ENCODE measurements around the gene TRMT61A.
"Not testable (repeated sequence)": the region's sequence is repeated elsewhere in the genome, so short reads cannot be mapped to it uniquely, and the experiment has no call there.

Gene TRMT61A

DNA sequence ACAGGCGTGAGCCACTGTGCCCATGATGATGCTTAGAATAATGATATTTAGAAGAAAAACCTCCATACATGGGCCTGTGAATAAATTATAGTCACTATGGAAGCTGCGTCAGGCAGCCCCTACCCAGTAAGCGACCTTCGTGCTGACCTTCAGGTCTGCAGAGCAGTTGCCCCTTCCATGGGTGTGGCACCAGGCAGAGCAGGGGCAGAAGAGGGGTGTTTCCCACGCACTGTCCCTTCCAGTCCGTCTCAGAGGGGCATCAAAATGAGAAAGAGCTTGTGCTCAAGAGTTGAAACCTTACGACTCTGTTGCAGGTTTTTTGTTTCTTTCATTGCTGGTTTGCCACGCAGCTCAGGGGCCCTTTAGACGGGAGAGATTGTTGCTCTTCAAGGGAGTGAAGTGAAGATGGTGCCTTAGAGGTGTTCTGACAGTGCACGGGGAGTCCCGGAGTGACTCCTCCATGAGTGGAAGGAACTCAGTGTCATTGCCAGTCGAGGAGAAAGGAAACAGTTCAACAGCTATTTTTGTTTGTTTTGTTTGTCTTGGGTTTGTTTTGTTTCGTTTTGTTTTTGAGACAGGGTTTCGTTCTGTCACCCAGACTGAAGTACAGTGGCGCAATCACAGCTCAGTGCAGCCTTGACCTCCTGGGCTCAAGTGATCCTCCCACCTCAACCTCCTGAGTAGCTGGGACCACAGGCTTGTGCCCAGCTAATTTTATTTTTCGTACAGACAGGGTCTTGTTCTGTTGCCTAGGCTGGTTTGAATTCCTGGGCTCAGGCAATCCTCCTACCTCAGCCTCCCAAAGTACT is 20.3 kb upstream of the TRMT61A start:
- DNase-seq (ENCODE audit: low read depth) = no peak
- TF ChIP-seq, protein P1, sequence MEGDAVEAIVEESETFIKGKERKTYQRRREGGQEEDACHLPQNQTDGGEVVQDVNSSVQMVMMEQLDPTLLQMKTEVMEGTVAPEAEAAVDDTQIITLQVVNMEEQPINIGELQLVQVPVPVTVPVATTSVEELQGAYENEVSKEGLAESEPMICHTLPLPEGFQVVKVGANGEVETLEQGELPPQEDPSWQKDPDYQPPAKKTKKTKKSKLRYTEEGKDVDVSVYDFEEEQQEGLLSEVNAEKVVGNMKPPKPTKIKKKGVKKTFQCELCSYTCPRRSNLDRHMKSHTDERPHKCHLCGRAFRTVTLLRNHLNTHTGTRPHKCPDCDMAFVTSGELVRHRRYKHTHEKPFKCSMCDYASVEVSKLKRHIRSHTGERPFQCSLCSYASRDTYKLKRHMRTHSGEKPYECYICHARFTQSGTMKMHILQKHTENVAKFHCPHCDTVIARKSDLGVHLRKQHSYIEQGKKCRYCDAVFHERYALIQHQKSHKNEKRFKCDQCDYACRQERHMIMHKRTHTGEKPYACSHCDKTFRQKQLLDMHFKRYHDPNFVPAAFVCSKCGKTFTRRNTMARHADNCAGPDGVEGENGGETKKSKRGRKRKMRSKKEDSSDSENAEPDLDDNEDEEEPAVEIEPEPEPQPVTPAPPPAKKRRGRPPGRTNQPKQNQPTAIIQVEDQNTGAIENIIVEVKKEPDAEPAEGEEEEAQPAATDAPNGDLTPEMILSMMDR (conservative IDR thresholded peaks at IDR 0.05; ENCODE audit: low read depth, low read length) = no peak
- H3K4me3 ChIP-seq (ENCODE audit: low read depth, low read length) = no peak overlapping the region

DNA sequence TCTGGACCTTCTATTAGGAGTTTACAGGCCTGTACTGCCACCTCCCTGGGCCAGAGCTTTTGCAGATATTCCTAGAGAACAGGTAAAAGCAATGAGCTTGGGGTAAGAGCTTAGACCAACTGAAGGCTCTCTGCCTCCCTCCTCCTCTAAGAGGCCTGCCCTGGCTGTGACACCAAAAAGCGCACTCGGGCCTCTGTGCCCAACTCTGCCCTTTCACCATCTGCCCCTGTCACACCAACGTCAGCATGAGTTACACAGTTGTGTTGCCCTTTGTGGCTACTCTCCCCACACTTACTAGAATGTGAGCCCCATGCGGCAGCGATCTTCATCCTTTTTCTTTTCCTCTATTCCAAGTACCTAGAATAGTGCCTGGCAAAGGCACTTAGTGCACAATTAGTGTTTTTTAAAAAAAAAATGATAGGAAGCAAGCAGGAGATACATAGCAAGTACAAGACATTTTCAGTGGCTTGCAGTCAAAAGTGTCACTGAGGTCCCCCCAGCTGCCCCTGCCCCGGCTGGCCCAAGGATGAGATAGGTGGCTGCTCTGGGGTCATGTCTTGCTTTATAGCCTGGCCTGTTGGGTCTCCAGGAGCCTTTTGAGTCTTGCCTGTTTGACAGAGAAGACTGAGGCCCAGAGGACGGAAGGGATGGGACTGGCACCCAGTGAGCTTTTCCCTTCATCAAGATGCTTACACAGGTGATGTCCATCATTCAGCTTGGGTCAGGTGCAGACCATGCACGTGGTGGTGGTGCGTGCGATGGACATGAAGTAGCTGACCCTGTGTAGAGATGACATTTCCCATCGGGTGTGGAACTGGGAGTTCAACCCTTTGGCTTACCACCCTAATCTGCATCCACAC is 18.9 kb upstream of the TRMT61A start:
- DNase-seq (ENCODE audit: low read depth) = no peak
- no peak overlapping the region for H3K4me3 ChIP-seq (ENCODE audit: low read depth, low read length)
- TF ChIP-seq, protein P1 (conservative IDR thresholded peaks at IDR 0.05; ENCODE audit: low read depth, low read length) = no peak

DNA sequence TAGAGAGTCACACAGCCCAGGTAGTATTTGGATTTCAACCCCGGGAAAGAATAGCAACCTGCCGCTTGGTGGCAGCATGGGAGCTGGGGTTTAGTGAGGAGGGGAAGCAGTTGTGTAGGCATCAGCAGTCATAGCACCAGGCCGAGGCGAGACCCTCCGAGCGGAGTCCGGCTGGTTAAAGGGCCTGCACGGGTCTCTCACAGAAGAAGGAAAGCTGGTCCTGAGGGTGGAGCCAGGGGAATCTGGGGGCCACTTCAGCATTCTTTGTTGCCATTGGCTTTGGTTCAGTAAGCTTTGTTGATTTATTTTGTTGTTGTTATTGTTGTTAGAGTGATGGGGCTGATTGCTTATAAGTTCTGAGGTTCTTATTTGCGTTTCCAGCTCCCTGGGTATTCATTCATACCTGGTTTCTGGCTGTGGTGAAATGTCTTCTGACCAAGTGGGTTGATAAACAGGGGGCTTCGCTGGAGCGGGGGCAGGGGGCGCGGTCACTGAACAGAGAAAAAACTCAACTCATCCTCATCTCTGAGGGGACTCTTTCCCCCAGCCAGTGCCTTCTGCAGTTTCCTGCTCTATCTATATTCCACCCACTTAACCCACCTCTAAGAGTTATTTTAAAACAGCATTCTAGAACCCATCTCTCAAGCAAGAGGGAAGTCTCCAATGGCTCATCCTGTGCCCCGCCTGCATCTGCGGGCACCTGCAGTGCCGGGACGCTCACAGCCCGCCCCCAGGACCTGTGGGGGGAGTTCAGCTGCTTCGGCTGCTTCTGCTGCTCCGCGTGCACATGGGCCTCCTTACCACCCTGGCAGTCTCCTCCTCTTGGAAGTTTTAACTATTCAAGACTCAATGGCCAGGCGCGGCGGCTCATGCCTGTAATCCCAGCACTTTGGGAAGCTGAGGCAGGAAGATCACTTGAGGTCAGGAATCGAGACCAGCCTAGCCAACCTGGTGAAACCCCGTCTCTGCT is 18.0 kb upstream of the TRMT61A start:
- no peak for DNase-seq (ENCODE audit: low read depth)
- TF ChIP-seq, protein P1 (conservative IDR thresholded peaks at IDR 0.05; ENCODE audit: low read depth, low read length) = no peak
- no peak overlapping the region for H3K4me3 ChIP-seq (ENCODE audit: low read depth, low read length)

DNA sequence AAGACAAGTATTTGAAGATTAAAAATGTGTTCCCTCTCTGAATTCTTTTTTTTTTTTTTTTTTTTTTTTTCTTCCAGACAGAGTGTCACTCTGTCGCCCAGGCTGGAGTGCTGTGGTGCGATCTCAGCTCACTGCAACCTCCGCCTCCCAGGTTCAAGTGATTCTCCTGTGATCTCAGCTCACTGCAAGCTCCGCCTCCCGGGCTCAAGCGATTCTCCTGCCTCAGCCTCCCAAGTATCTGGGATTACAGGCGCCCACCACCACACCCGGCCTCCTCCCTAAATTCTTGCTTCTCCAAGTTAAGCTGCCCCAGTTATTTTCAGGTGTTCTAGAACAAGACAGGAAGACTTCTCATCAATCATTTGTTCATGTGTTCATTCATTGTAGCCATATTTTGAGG is 16.8 kb upstream of the TRMT61A start:
- DNase-seq (ENCODE audit: low read depth) = not testable (repeated sequence)

DNA sequence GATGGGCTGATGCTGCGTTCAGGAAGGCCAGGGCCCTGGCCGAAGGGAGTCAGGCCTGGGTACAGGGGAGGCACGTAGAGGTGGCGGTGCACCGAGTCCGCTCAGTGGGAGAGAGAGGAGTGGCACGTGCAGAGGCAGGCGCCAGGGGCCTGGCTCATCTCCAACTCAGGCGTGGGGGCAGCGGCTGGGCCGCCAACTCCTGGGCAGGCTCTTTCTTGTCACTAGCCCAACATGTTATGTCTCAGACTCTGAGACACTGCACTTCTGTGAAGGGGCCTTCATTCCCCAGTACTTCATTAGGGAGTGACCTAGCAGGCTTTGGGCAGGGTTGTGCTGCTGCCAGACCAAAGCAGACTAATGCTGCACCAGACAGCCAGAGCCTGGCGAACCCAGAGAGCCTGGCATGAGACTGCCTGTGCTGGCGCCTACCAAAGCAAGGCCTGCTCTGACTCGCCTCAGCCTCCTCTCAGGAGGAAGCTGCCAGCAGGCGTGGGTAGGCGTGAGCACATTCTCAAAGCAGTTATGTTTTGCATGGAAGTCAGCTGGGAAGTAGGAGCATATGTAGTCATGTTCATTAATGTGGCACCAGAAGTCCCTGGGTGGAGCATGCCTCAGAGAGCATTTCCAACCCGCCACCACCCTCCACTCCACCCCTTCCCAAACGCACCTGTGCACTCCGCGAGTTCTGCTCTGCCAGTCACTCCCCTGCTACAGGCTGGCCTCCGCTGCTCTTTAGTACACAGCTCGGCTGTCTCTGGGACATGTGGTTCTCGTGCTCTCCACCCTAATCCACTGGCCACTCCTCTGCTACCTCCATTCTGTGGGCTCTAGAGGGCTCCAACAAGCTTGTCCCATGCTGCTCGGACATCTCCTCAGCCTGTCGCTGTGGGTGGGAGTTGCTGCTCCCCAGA is 16.0 kb upstream of the TRMT61A start:
- H3K4me3 ChIP-seq (ENCODE audit: low read depth, low read length) = no peak overlapping the region
- TF ChIP-seq, protein P1 (conservative IDR thresholded peaks at IDR 0.05; ENCODE audit: low read depth, low read length) = no peak
- peak; percentile 36 for DNase-seq (ENCODE audit: low read depth)

More for the DNA sequence above, 16.8 kb upstream of the TRMT61A start:
- not testable (repeated sequence) for H3K4me3 ChIP-seq (ENCODE audit: low read depth, low read length)

DNA sequence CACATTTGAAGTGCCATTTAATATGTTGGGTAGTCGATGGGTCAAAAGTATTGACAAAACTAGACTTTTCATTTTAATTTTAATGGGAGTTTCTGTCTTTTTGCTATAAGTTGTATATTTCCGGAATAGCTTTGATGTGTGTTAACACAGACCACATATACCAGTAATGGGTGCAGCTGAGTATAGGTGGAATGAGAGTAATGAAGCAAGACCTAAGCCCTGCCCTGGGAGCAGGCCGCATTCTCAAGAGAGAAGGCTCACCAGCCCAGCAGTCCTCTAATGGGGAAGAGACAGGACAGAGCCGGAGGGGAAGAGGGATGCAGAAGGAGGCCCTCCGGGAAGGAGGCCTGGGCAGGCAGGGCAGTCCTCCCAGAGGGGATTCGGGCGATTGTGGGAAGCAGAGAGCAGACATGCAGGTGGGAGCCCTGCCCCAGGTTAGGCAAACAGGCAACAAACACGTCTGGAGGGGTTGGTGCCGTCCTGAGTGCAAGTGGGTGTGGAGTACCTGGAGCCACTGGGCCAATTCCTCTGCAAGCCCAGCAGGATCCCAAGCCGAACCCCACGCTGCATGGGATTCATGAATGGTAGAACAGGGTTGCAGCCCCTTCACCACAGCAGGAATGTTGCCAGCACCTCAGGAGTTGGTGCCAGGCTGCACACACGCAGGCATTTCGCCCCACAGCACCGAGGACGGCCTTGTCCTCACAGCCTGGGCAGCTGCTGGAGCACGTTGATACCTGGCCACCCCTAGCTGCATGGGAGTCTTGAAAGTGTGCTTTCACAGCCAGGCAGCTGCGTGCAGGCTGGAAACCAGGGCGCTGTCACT is 14.2 kb upstream of the TRMT61A start:
- no peak for DNase-seq (ENCODE audit: low read depth)
- TF ChIP-seq, protein P1 (conservative IDR thresholded peaks at IDR 0.05; ENCODE audit: low read depth, low read length) = no peak
- H3K4me3 ChIP-seq (ENCODE audit: low read depth, low read length) = no peak overlapping the region
